Endometrial microvascular endothelial cells (primary cell): ENCODE data around the gene PRKCE. TPM values are rescaled to one million over a fixed set of nuclear protein-coding genes. Genes with fewer than 3 reads are reported as not detected.

Experiments
- in situ Hi-C: cut with HindIII; loops from 2 replicates; pipeline ENCODE4 v1.10.0; 2017; ENCODE audit warnings: low sequenced_read_pairs, low pct_unique_long_range_greater_than_20kb; ENCODE audit errors: inconsistent ontology term
- total RNA-seq: library from RNA; depleted of rRNA; stranded (reverse); fragments of >200 nt; gene quantifications from one replicate; pipeline ENCODE4 v1.2.3, GENCODE V29; 2015; ENCODE audit errors: inconsistent ontology term

Gene PRKCE
- total RNA-seq, 1 donor from 2014 or later = 155 TPM

DNA sequence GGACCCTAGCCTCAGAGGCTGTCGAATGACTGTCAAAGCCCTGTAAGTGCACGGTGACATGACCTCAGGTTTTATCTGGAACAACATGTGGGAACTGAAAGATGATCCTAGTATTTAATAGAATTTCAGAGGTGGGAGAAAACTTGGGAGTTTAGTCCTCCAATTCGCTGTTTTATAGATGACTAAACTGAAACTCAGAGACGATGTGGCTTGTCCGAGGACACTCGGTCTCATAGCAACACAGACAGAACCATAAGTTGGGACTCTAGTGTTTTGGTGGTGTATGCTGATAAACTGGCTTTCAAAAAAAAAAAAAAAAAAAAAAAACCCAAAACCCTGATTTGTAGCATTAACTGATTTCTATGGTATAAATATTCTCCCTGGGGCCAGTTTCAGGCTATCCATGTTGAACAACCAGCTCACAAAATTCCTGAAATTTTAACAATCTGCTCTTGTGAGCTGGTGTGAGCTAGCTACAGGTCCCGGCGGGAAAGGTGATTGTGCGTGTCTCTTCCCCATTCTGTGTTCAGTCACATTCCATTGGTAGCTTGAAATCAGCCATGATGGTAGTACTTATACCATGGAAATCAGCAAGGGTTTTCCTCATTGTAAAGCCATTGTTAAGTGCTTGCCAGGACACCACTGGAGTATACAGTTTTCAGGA is 450.2 kb downstream of the PRKCE start:
- in situ Hi-C loops = no loop called here

DNA sequence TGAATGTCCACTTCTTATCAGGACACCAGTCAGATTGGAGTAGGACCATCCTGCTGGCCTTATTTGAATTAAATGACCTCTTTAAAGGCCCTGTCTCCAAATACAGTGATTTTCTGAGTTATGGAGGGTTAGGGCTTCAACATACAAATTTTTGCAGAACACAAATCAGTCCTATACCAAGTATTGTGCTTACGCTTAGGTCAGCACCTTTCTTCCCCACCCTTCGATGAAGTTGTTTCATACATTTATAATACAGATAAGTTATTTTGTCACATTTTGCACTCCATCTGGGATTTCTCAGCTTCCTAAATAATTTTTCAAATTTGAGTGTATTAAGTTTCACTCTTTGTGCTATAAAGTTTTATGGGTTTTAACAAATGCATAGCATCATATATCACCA is 455.2 kb downstream of the PRKCE start:
- in situ Hi-C loops = no loop called here

GRCh38 chr2:46114996-46115395 is 463.5 kb downstream of the PRKCE start:
- in situ Hi-C loops = no loop called here

- in situ Hi-C loops = no loop called here
These were observed 464.7 kb downstream of the PRKCE start for GRCh38 chr2:46116150-46116549.

- in situ Hi-C loops = no loop called here
These were observed 465.1 kb downstream of the PRKCE start for GRCh38 chr2:46116553-46116991.

- in situ Hi-C loops = no loop called here
These were observed 465.9 kb downstream of the PRKCE start for GRCh38 chr2:46117379-46117778.

DNA sequence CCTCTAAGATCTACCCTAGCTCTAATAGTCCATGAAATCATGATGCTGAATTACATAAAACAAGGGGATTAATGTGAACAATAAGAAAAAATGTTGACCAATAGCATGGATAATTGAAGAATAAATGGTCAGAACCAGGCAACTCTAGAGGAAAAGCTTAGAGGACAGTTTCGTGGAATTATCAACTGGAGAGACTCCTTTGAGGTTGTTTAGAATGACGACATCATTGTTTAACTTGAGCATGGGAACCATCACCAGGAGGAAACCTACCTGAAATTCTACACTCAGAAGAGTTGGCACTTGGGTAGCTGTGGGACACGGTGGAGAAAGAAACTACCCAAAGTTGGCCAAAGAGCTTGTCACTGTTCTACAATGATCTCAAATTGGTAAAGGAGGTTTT is 466.5 kb downstream of the PRKCE start:
- in situ Hi-C loops = no loop called here

DNA sequence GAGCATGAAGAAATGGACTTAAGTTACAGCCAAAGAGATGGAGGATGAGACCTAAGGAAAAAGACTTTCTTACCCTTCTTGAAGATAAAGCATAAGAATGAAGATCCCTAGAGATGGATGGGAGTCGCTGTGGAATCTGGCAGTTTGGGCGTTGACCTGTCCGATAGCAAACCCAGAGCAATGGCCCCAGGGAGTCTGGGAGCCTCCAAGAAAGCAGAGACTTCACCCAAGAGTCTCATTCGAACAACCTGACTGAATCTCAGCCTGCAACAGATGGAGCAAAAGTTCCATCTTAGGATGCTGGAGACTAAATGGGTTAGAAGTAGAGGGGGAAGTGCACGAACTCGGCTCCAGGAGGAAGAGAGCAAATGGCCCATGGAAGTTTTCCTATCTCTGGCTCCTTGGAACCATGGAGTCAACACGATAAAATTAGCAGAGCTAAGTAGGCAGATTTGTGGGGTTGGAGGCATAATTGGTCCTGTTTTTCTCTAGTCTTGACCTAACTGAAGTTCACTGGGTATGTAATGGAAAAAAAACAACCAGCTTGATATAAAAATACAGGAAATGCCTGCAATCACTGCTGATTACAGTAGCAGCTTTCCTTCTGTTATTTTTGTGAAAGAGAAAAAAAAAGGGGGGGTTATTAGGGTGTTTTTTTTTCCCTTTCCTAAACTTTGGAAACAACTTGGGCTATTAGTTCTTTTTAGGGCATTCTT is 467.3 kb downstream of the PRKCE start:
- in situ Hi-C loops = no loop called here

GRCh38 chr2:46119453-46119852 is 468.0 kb downstream of the PRKCE start:
- in situ Hi-C loops = no loop called here

- in situ Hi-C loops = no loop called here
These were observed 469.5 kb downstream of the PRKCE start for GRCh38 chr2:46120792-46121555.

- in situ Hi-C loops = no loop called here
These were observed 471.0 kb downstream of the PRKCE start for GRCh38 chr2:46122318-46122976.

- in situ Hi-C loops = no loop called here
These were observed 471.5 kb downstream of the PRKCE start for GRCh38 chr2:46123013-46123412.

DNA sequence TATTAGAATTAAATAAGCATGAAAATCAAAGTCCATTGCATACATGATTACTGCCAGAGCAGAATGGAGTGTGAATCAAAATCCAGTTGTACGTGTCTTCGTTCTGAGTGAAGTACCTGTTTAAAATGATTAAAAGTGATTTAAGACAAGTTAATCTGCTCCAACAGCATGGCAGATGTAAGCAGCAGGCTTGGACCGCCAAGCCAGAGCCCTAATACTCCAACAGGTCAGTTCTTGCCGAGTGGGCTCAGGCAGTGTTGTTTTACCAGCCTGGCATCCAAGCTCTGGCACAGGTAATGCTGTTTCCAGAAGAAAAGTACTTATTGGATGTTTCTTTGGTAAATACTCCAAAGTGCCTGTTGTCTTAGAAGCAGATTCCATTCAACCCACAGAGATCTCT is 474.3 kb downstream of the PRKCE start:
- in situ Hi-C loops = no loop called here

DNA sequence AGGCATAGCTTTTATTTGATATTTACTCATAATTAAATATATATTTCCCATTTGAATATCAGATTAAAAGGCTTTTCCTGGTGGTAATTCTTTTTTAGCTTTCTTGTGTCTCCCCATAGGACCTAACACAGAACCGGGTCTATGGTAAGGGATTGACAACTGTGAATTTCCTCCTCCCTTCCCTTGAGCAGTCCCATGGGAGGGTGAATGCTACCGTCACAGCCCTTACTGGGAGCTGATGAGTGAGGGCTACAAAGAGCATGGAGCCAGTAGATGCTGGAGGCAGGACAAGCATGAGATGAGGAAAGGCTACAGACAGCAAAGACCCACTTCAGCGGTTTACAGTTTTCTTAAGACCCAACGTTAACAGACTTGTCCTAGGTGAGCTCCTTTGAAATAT is 475.1 kb downstream of the PRKCE start:
- in situ Hi-C loops = no loop called here

DNA sequence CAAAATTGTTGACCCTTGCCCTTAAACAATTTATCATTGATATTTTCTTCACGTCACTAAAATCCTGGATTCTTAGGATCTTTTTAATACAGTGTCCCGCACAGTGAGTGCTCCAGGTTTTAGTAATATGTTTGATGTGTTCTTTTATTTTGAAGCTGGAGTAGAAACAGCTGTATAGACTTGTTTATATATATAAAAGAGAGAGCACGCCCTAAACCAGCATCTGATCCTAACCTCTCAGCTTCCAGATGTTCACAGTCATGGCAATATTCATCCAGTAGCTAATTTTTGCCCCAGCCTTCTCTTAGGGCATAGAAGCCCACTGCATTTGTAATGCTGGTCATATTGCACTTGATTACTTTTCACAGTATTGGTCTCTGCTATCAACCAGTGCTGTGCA is 475.7 kb downstream of the PRKCE start:
- in situ Hi-C loops = no loop called here

DNA sequence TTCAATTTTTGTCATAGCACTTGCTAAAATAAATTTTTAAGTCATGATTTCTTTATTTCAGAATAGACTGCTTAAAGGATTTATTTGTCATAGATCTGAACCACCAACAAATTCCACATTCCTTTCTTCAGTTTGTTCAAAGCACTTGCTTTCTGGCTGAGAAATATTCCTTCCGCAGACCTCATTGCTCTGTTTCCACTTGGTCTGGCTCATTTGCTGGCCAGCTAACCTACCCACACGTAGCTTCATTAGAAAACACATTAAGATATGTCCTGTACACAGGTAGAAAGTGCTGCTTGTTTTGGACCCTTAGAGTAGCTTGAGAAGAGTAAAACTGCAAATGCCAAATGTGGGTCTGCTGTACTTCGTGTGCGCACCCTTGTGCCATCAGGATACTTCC is 479.0 kb downstream of the PRKCE start:
- in situ Hi-C loops = no loop called here

DNA sequence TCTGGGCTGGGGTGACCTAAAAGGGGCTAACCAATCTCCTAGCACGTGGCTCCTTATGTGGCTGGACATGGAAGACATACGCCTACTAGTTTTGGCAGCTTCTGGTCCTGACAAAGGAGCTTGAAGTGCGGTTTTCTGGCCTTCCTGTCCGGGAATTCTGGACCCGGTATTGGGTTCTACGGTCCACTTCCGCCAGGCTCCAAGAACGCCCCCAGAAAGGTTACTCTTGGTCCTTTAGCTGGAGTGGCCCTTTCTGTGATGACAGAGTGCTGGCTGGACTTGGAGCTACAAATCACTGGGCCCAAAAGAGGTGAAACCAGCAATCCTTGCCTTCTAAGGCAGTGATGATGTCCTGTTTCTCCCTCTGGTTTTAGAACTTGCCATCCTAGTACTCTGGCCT is 481.5 kb downstream of the PRKCE start:
- in situ Hi-C loops = no loop called here

DNA sequence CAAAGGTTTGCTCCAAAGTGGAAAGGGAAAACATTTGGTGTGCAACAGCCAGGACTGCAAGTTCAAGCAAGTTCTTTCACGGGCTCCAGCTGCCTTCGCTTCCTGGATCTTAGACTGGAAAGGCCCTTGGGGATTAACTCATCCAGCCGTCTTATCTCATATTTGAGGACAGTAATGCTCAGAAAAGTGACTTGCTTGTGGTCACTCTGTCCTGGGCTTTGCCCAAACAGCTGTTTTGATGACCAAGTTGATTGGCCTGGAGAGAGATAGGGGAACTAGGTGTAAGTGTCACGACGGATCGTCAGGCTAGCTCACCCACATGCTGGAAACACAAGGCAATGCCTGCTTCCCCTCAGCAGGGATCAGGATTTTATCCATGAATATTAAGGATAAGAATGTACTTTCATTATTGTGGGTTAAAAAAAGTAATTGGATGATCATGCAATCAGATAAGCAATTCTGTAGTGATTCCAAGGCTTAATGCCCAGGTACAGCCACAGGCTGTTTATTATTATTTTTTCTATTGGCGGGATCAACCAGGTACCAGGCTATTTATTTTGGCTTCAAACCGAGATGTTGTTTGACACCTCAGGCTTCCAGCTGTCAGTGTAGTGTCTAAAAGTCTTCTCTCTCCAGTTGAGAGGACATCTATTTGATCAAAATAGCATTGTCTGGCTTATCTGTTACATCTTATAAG is 483.2 kb downstream of the PRKCE start:
- in situ Hi-C loops = no loop called here
